ENCODE results near the gene LIFR. TPM values are rescaled to one million over a fixed set of nuclear protein-coding genes. Genes with fewer than 3 reads are reported as not detected.
A peak's percentile ranks its signal among the peaks of the same experiment; 100 is the strongest.

Gene LIFR
- total and polyA plus RNA-seq, 2 experiments from 2014 or later: 20.7 to 35.6 TPM

GRCh38 chr5:38478878-38479277, 77.6 kb downstream of the LIFR start:
- Histone ChIP-seq H3K4me3 (no peak overlapping the region), H3K9me3 (ENCODE audit: low read depth) (no peaks in the 10 kb centered on the region), H3K4me1 (ENCODE audit: low read depth) (peaks cover 11% of the 10 kb centered on the region), H3K27ac (peak overlapping the region; percentile 65), H3K27me3 (no peaks in the 10 kb centered on the region), H3K36me3 (peaks cover 8% of the 10 kb centered on the region)
- no peak for DNase-seq (ENCODE audit: low read depth in 1 of 2, low spot score in 1 of 2)
- TF ChIP-seq CTCF (IDR thresholded peaks at IDR 0.05; ENCODE audit: low read depth, low read length): no peak

GRCh38 chr5:38478166-38478565, 78.3 kb downstream of the LIFR start:
- no peak for TF ChIP-seq CTCF (IDR thresholded peaks at IDR 0.05; ENCODE audit: low read depth, low read length)
- DNase-seq (ENCODE audit: low read depth in 1 of 2, low spot score in 1 of 2): no peak

GRCh38 chr5:38473008-38473407, 83.4 kb downstream of the LIFR start:
- H3K4me3 ChIP-seq: no peak overlapping the region
- TF ChIP-seq CTCF (IDR thresholded peaks at IDR 0.05; ENCODE audit: low read depth, low read length): no peak

More at GRCh38 chr5:38478166-38478565, 78.3 kb downstream of the LIFR start:
- peaks cover 11% of the 10 kb centered on the region for H3K4me1 ChIP-seq (ENCODE audit: low read depth)
- no peak overlapping the region for H3K4me3 ChIP-seq
- no peak overlapping the region for H3K27ac ChIP-seq
- no peaks in the 10 kb centered on the region for H3K9me3 ChIP-seq (ENCODE audit: low read depth)
- peaks cover 8% of the 10 kb centered on the region for H3K36me3 ChIP-seq
- no peaks in the 10 kb centered on the region for H3K27me3 ChIP-seq

GRCh38 chr5:38472541-38472940, 83.9 kb downstream of the LIFR start:
- no peak for TF ChIP-seq CTCF (IDR thresholded peaks at IDR 0.05; ENCODE audit: low read depth, low read length)
- H3K4me3 ChIP-seq: no peak overlapping the region
- no peak for DNase-seq (ENCODE audit: low read depth in 1 of 2, low spot score in 1 of 2)
- no peaks in the 10 kb centered on the region for H3K27me3 ChIP-seq
- H3K36me3 ChIP-seq: no peaks in the 10 kb centered on the region
- peaks cover 10% of the 10 kb centered on the region for H3K4me1 ChIP-seq (ENCODE audit: low read depth)
- H3K9me3 ChIP-seq (ENCODE audit: low read depth): no peaks in the 10 kb centered on the region
- no peak overlapping the region for H3K27ac ChIP-seq

More at GRCh38 chr5:38473008-38473407, 83.4 kb downstream of the LIFR start:
- Histone ChIP-seq H3K27me3 (no peaks in the 10 kb centered on the region), H3K36me3 (no peaks in the 10 kb centered on the region), H3K27ac (no peak overlapping the region), H3K9me3 (ENCODE audit: low read depth) (no peaks in the 10 kb centered on the region), H3K4me1 (ENCODE audit: low read depth) (peaks cover 7% of the 10 kb centered on the region)
- DNase-seq (ENCODE audit: low read depth in 1 of 2, low spot score in 1 of 2): no peak

GRCh38 chr5:38471709-38472108, 84.7 kb downstream of the LIFR start:
- no peak overlapping the region for H3K4me3 ChIP-seq
- no peak overlapping the region for H3K27ac ChIP-seq
- TF ChIP-seq CTCF (IDR thresholded peaks at IDR 0.05; ENCODE audit: low read depth, low read length): no peak
- no peaks in the 10 kb centered on the region for H3K9me3 ChIP-seq (ENCODE audit: low read depth)
- peaks cover 12% of the 10 kb centered on the region for H3K4me1 ChIP-seq (ENCODE audit: low read depth)
- DNase-seq (ENCODE audit: low read depth in 1 of 2, low spot score in 1 of 2): no peak
- no peaks in the 10 kb centered on the region for H3K27me3 ChIP-seq
- H3K36me3 ChIP-seq: no peaks in the 10 kb centered on the region

All from cardiac muscle cell (in vitro differentiated cells and primary cell).